Gastroesophageal sphincter (tissue), 4 donors: Measurements from ENCODE around the gene AHNAK2. TPM values are rescaled to one million over a fixed set of nuclear protein-coding genes. Genes with fewer than 3 reads are reported as not detected.

ENCODE experiments used
- ATAC-seq: fragments of 150-250 bp; one replicate; pipeline ENCODE4 v1.9.1; 2016; ENCODE audit warnings: mild to moderate bottlenecking, moderate library complexity
- H3K27ac ChIP-seq, 4 donors: fragments of 200-600 bp; sonication (generic) in 3 of 4; 1 replicate in 3 of 4; 2 replicates in 1 of 4; pipeline ENCODE4 v1.5.1; 2016 to 2019
- H3K27me3 ChIP-seq: fragments of 200-600 bp; sonication (generic); one replicate; pipeline ENCODE4 v1.5.1; 2019
- H3K36me3 ChIP-seq, 2 donors: fragments of 200-600 bp; sonication (generic); one replicate each; pipeline ENCODE4 v1.5.1; 2019; ENCODE audit warnings: control low read depth in 1 of 2
- H3K4me1 ChIP-seq, 3 donors: fragments of 200-600 bp; sonication (generic); 1 replicate in 2 of 3; 2 replicates in 1 of 3; pipeline ENCODE4 v1.5.1; 2016 to 2019; ENCODE audit warnings: control low read depth in 2 of 3
- H3K4me3 ChIP-seq, 2 donors: fragments of 200-600 bp; sonication (generic); one replicate each; pipeline ENCODE4 v1.5.1; 2019; ENCODE audit warnings: mild to moderate bottlenecking in 1 of 2, moderate library complexity in 1 of 2
- H3K9me3 ChIP-seq, 3 donors: fragments of 200-600 bp; sonication (generic); one replicate each; pipeline ENCODE4 v1.5.1; 2017 to 2019; ENCODE audit warnings: control low read depth in 2 of 3
- EP300 ChIP-seq: sonication (generic); formaldehyde crosslinking; IDR thresholded peaks from one replicate; pipeline ENCODE4 v1.6.1; 2017; ENCODE audit warnings: antibody characterized with exemption, mild to moderate bottlenecking
- POLR2A ChIP-seq, 2 donors: fragments of 450-650 bp; IDR thresholded peaks; one replicate each; pipeline ENCODE4 v1.6.1; 2017; ENCODE audit warnings: antibody characterized with exemption in 2 of 2, mild to moderate bottlenecking in 2 of 2, moderate library complexity in 1 of 2
- POLR2AphosphoS5 ChIP-seq: sonication (generic); formaldehyde crosslinking; IDR thresholded peaks from one replicate; pipeline ENCODE4 v1.6.1; 2017; ENCODE audit warnings: antibody characterized with exemption
- WGBS, 2 donors: methylation state at CpG; one replicate each; pipeline ENCODE4 v1.1.5; 2018; ENCODE audit warnings: low coverage in 1 of 2; 5-methylcytosine and 5-hydroxymethylcytosine counted together
- total RNA-seq, 4 donors: library from RNA; depleted of rRNA; stranded (reverse); fragments of >200 nt; gene quantifications; one replicate each; pipeline ENCODE4 v1.1.0, GENCODE V29; 2016
- TF ChIP-seq, protein P1 (sequence below), 4 experiments: fragments of 200-600 bp in 2 of 4; fragments of 450-650 bp in 2 of 4; sonication (generic) in 1 of 4; IDR thresholded peaks; one replicate each; pipeline ENCODE4 v1.5.1; 2017 to 2019; ENCODE audit warnings: antibody characterized with exemption in 4 of 4, mild to moderate bottlenecking in 2 of 4, moderate library complexity in 2 of 4

The AHNAK2 gene
- total RNA-seq, 4 donors from 2014 or later, result 105 to 529 (median 239) TPM

DNA sequence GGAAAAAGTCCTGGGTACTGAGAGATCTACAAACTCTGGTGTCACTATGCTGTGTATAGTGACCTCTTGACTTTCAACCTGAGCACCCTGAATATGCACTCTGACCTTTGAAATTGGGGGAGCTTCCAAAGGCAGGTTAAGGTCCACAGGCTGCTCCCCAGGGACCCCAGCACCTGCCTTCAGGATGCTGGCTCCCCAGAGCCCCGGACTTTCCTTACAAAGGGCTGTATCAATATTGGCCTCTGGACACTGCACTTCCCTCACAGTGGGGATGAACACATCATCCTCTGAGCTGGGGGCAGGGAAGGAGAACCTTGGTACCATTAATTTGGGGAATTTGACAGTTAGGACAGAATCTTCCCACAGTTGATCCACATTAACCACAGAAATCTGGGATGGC lies 39.2 kb downstream of the AHNAK2 start:
- TF ChIP-seq, protein P1, sequence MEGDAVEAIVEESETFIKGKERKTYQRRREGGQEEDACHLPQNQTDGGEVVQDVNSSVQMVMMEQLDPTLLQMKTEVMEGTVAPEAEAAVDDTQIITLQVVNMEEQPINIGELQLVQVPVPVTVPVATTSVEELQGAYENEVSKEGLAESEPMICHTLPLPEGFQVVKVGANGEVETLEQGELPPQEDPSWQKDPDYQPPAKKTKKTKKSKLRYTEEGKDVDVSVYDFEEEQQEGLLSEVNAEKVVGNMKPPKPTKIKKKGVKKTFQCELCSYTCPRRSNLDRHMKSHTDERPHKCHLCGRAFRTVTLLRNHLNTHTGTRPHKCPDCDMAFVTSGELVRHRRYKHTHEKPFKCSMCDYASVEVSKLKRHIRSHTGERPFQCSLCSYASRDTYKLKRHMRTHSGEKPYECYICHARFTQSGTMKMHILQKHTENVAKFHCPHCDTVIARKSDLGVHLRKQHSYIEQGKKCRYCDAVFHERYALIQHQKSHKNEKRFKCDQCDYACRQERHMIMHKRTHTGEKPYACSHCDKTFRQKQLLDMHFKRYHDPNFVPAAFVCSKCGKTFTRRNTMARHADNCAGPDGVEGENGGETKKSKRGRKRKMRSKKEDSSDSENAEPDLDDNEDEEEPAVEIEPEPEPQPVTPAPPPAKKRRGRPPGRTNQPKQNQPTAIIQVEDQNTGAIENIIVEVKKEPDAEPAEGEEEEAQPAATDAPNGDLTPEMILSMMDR (IDR thresholded peaks at IDR 0.05), result no peak
- no peak for TF ChIP-seq POLR2A (IDR thresholded peaks at IDR 0.05)
- TF ChIP-seq EP300, result no peak
- TF ChIP-seq POLR2AphosphoS5, result no peak
- peaks cover 0 to 11% (median 3%) of the 10 kb centered on the region in 3 donors for H3K4me1 ChIP-seq
- WGBS, 2 donors, result no CpG with 5 or more reads among the region's 1 CpG
- H3K9me3 ChIP-seq, result no peaks in the 10 kb centered on the region
- no peaks in the 10 kb centered on the region for H3K27me3 ChIP-seq
- no peak overlapping the region for H3K4me3 ChIP-seq
- H3K36me3 ChIP-seq, result peaks cover 0 to 66% of the 10 kb centered on the region in 2 donors
- ATAC-seq, result no peak
- no peak overlapping the region for H3K27ac ChIP-seq

DNA sequence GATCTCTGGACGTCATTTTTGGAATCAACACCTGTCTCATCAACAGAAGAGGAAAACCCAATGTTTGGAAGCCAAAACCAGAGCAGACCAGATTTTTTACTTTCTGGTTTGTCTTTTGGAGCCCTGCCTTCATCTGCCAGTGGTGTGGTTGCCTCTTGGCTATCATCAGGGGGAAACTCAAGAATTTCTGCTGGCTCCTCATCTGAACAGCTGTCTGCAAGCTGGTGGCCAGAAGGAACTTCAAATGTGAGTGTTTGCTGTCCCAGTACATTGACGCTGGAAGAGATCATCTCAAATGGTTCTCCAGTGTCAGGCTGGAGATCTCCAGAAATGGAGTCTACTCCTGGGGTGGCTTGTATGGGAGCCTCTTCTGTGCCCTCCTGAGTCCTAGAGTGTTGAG lies 39.7 kb downstream of the AHNAK2 start:
- TF ChIP-seq EP300 (no peak), POLR2AphosphoS5 (no peak), POLR2A (IDR thresholded peaks at IDR 0.05) (no peak)
- TF ChIP-seq, protein P1 (IDR thresholded peaks at IDR 0.05), result no peak
- peaks cover 0 to 13% (median 5%) of the 10 kb centered on the region in 3 donors for H3K4me1 ChIP-seq
- H3K36me3 ChIP-seq, result peaks cover 0 to 61% of the 10 kb centered on the region in 2 donors
- ATAC-seq, result no peak
- WGBS, 2 donors, result 56% methylated on average over 1 of the region's 2 CpGs; no CpG with 5 or more reads in 1 of the 2 donors
- H3K9me3 ChIP-seq, result no peaks in the 10 kb centered on the region
- no peak overlapping the region for H3K27ac ChIP-seq
- no peaks in the 10 kb centered on the region for H3K27me3 ChIP-seq
- H3K4me3 ChIP-seq, result no peak overlapping the region

DNA sequence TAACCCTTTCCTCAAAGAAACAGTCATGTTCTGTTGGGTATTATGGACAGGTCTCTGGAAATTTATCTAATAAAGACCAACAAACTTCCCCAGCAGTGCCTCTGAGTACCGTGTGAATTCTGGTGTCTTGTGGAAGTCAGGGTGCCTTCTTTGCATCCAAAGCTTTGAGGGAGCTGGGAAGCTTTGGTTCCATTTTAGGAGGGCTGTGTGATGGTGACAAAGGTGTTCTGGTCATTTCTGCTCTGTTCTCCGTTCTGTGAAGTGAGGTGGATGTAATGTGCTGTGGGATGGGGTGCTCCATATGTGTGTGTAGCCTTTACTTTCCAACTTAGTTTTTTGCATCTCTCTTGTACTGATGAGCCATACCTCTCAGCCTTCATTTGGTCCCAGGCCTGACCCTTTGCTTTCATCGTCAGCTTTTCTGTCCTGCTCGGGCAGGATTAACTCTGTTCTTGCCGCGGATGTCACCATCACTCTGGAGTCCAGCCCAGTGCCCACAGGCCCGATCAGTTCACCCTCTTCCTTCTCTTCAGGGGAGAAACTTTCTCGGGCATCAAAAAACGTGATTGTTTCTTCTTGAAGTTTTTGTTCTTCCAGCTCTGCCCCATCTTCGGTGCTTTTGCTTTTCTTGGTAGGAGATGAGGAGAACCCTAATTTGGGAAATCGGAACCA lies 40.3 kb downstream of the AHNAK2 start:
- no peak for ATAC-seq
- peaks cover 0 to 17% (median 5%) of the 10 kb centered on the region in 3 donors for H3K4me1 ChIP-seq
- H3K27ac ChIP-seq, result no peak overlapping the region
- H3K36me3 ChIP-seq, result peaks cover 0 to 55% of the 10 kb centered on the region in 2 donors
- no peaks in the 10 kb centered on the region for H3K27me3 ChIP-seq
- TF ChIP-seq EP300 (no peak), POLR2AphosphoS5 (no peak), POLR2A (IDR thresholded peaks at IDR 0.05) (no peak)
- TF ChIP-seq, protein P1 (IDR thresholded peaks at IDR 0.05), result no peak
- 57 to 60% methylated on average over 4 to 8 of the region's 11 CpGs for WGBS, 2 donors
- no peaks in the 10 kb centered on the region for H3K9me3 ChIP-seq
- no peak overlapping the region for H3K4me3 ChIP-seq

DNA sequence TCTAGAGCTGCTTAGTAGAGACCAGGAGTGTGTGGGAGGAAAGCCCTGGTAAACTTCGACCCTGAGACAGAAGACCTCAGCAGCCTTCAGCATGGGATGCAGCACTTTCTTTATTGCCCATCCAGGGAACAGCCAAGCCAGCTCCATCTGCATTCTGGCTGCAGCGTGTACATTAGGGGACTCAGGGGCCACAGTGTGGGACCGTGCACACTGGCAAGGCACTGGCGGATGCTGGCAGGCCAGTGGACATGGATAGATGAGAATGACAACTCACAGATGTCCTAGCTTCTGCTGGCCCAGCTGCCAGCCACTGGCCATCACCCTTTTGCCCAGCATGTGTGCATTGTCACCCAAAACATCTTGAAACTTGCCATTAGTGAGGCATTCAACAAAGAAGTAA lies 41.0 kb downstream of the AHNAK2 start:
- H3K27me3 ChIP-seq, result no peaks in the 10 kb centered on the region
- no peaks in the 10 kb centered on the region for H3K9me3 ChIP-seq
- ATAC-seq, result no peak
- peaks cover 0 to 48% of the 10 kb centered on the region in 2 donors for H3K36me3 ChIP-seq
- peaks cover 0 to 24% (median 9%) of the 10 kb centered on the region in 3 donors for H3K4me1 ChIP-seq
- WGBS, 2 donors, result no CpG with 5 or more reads among the region's 4 CpGs
- no peak overlapping the region for H3K27ac ChIP-seq
- H3K4me3 ChIP-seq, result no peak overlapping the region
- TF ChIP-seq, protein P1 (IDR thresholded peaks at IDR 0.05), result no peak
- no peak for TF ChIP-seq POLR2AphosphoS5
- TF ChIP-seq POLR2A (IDR thresholded peaks at IDR 0.05), result no peak
- no peak for TF ChIP-seq EP300
